Activated CD4-positive, CD25-positive, alpha-beta regulatory T cell (primary cell): ENCODE results near the gene STK32C.

Source experiments
- DNase-seq, 4 experiments: peaks; one replicate each; lab custom pipeline; 2025; lab: John Stamatoyannopoulos, UW

Gene STK32C

GRCh38 chr10:132247943-132248342, 59.8 kb downstream of the STK32C start:
- no peak for DNase-seq

GRCh38 chr10:132246296-132246695, 61.5 kb downstream of the STK32C start:
- DNase-seq: no peak

GRCh38 chr10:132245056-132245455, 62.7 kb downstream of the STK32C start:
- no peak for DNase-seq

- no peak for DNase-seq
These were observed 64.1 kb downstream of the STK32C start for GRCh38 chr10:132243626-132244025.

- DNase-seq: no peak
These were observed 64.6 kb downstream of the STK32C start for GRCh38 chr10:132243141-132243540.

- no peak for DNase-seq
These were observed 65.5 kb downstream of the STK32C start for GRCh38 chr10:132242103-132242840.

GRCh38 chr10:132241496-132241895, 66.3 kb downstream of the STK32C start:
- DNase-seq: no peak

- no peak for DNase-seq
These were observed 66.7 kb downstream of the STK32C start for GRCh38 chr10:132241086-132241485.

- DNase-seq: no peak
These were observed 67.2 kb downstream of the STK32C start for GRCh38 chr10:132240581-132240980.

GRCh38 chr10:132240156-132240555, 67.6 kb downstream of the STK32C start:
- no peak for DNase-seq

GRCh38 chr10:132239126-132240031, 68.4 kb downstream of the STK32C start:
- DNase-seq: no peak

GRCh38 chr10:132238371-132239125, 69.2 kb downstream of the STK32C start:
- no peak for DNase-seq

GRCh38 chr10:132237871-132238270, 69.9 kb downstream of the STK32C start:
- no peak for DNase-seq

- DNase-seq: no peak
These were observed 70.4 kb downstream of the STK32C start for GRCh38 chr10:132237396-132237795.

GRCh38 chr10:132236881-132237280, 70.9 kb downstream of the STK32C start:
- DNase-seq: no peak

GRCh38 chr10:132236161-132236560, 71.6 kb downstream of the STK32C start:
- DNase-seq: no peak

GRCh38 chr10:132234860-132235259, 72.9 kb downstream of the STK32C start:
- no peak for DNase-seq

- no peak for DNase-seq
These were observed 74.2 kb downstream of the STK32C start for GRCh38 chr10:132233501-132234085.

GRCh38 chr10:132232981-132233380, 74.8 kb downstream of the STK32C start:
- DNase-seq: no peak

- no peak for DNase-seq
These were observed 75.5 kb downstream of the STK32C start for GRCh38 chr10:132232023-132232951.

- no peak for DNase-seq
These were observed 76.1 kb downstream of the STK32C start for GRCh38 chr10:132231656-132232022.
